Neural cell (in vitro differentiated cells): ENCODE results near the gene KRTAP10-3. TPM values are rescaled to one million over a fixed set of nuclear protein-coding genes. Genes with fewer than 3 reads are reported as not detected.

Experiments
- H2AFZ ChIP-seq: fragments of 200-600, 300-800 bp; sonication (generic), shearing (Covaris generic); 2 replicates; pipeline ENCODE4 v1.6.0; 2014; ENCODE audit warnings: low read depth, mild to moderate bottlenecking, antibody characterized with exemption, low read length, moderate library complexity
- H3F3A ChIP-seq: fragments of 200-600 bp; shearing (Covaris generic); 2 replicates; pipeline ENCODE4 v1.6.1; 2016; ENCODE audit warnings: mild to moderate bottlenecking, moderate library complexity, mixed read lengths, antibody characterized with exemption, low read length; ENCODE audit not compliant: insufficient read depth, poor library complexity, severe bottlenecking
- H3K27ac ChIP-seq: fragments of 200-600, 300-800 bp; sonication (generic), shearing (Covaris generic); 2 replicates; pipeline ENCODE4 v1.5.1; 2014; ENCODE audit warnings: mild to moderate bottlenecking, low read length, moderate library complexity
- H3K27me3 ChIP-seq: fragments of 300-800, 200-600 bp; sonication (generic), shearing (Covaris generic); 2 replicates; pipeline ENCODE4 v1.6.0; 2014; ENCODE audit warnings: mild to moderate bottlenecking, low read depth, low read length, moderate library complexity; ENCODE audit not compliant: insufficient read depth
- H3K36me3 ChIP-seq: fragments of 300-800, 200-600 bp; sonication (generic), shearing (Covaris generic); 2 replicates; pipeline ENCODE4 v1.5.1; 2014; ENCODE audit warnings: mild to moderate bottlenecking, antibody characterized with exemption, low read length, moderate library complexity; ENCODE audit not compliant: insufficient read depth
- H3K4me2 ChIP-seq: fragments of 300-800, 200-600 bp; sonication (generic), shearing (Covaris generic); 2 replicates; pipeline ENCODE4 v1.6.0; 2014; ENCODE audit warnings: mild to moderate bottlenecking, low read length
- H3K4me3 ChIP-seq: fragments of 300-800, 200-600 bp; sonication (generic), shearing (Covaris generic); 2 replicates; pipeline ENCODE4 v1.5.1; 2014; ENCODE audit warnings: mild to moderate bottlenecking, low read length, moderate library complexity
- H3K79me2 ChIP-seq: fragments of 200-600 bp; shearing (Covaris generic); replicated peaks from 2 replicates; pipeline ENCODE4 v1.6.0; 2014; ENCODE audit warnings: mild to moderate bottlenecking, low read length, moderate library complexity; ENCODE audit not compliant: insufficient read depth
- H3K9ac ChIP-seq: fragments of 300-800, 200-600 bp; sonication (generic), shearing (Covaris generic); 2 replicates; pipeline ENCODE4 v1.6.1; 2016; ENCODE audit warnings: mild to moderate bottlenecking, low read length, mixed read lengths
- H3K9me2 ChIP-seq: fragments of 200-600 bp; shearing (Covaris generic); 2 replicates; pipeline ENCODE4 v1.6.1; 2016; ENCODE audit warnings: mild to moderate bottlenecking, low read length, mixed read lengths; ENCODE audit not compliant: insufficient read depth
- H3K9me3 ChIP-seq: fragments of 200-600, 300-800 bp; sonication (generic), shearing (Covaris generic); 2 replicates; pipeline ENCODE4 v1.6.1; 2016; ENCODE audit warnings: mild to moderate bottlenecking, mixed run types, low read length, moderate library complexity, mixed read lengths
- H4K20me1 ChIP-seq: fragments of 200-600 bp; shearing (Covaris generic); 2 replicates; pipeline ENCODE4 v1.6.1; 2016; ENCODE audit warnings: mild to moderate bottlenecking, mixed run types; ENCODE audit not compliant: insufficient read depth
- EP300 ChIP-seq: fragments of 450-650 bp; conservative IDR thresholded peaks from 2 replicates; pipeline ENCODE4 v1.6.1; 2014; ENCODE audit warnings: antibody characterized with exemption, mild to moderate bottlenecking, moderate library complexity; ENCODE audit not compliant: poor library complexity, severe bottlenecking
- EZH2 ChIP-seq: fragments of 200-600, 300-800 bp; shearing (Covaris generic), sonication (generic); IDR thresholded peaks from 2 replicates; pipeline ENCODE4 v1.6.1; 2014; ENCODE audit warnings: antibody characterized with exemption, low read length, borderline replicate concordance, mild to moderate bottlenecking; ENCODE audit not compliant: insufficient read depth, poor library complexity, severe bottlenecking
- MXI1 ChIP-seq: fragments of 450-650 bp; conservative IDR thresholded peaks from 2 replicates; pipeline ENCODE4 v1.6.1; 2014; ENCODE audit warnings: antibody characterized with exemption, mild to moderate bottlenecking; ENCODE audit not compliant: poor library complexity, severe bottlenecking
- POLR2AphosphoS5 ChIP-seq: IDR thresholded peaks from 2 replicates; pipeline ENCODE4 v1.6.1; 2012
- RAD21 ChIP-seq: fragments of 450-650 bp; conservative IDR thresholded peaks from 2 replicates; pipeline ENCODE4 v1.6.1; 2014; ENCODE audit warnings: antibody characterized with exemption, mild to moderate bottlenecking, moderate library complexity
- SMC3 ChIP-seq: fragments of 450-650 bp; conservative IDR thresholded peaks from 2 replicates; pipeline ENCODE4 v1.6.1; 2014; ENCODE audit warnings: antibody characterized with exemption, mild to moderate bottlenecking, moderate library complexity; ENCODE audit not compliant: poor library complexity
- TAF1 ChIP-seq: IDR thresholded peaks from 2 replicates; pipeline ENCODE4 v1.6.1; 2012; ENCODE audit warnings: low read depth
- polyA plus RNA-seq: library from polyadenylated mRNA; depleted of rRNA; stranded (reverse); fragments of >200 nt; gene quantifications from 2 replicates; pipeline ENCODE4 v1.2.3, GENCODE V29; 2014
- TF ChIP-seq, protein P1 (sequence below): IDR thresholded peaks from 2 replicates; pipeline ENCODE4 v1.6.1; 2012; ENCODE audit warnings: borderline replicate concordance
- TF ChIP-seq, protein P2 (sequence below): fragments of 450-650 bp; IDR thresholded peaks from 2 replicates; pipeline ENCODE4 v1.5.1; 2014; ENCODE audit warnings: antibody characterized with exemption, mild to moderate bottlenecking, moderate library complexity; ENCODE audit not compliant: poor library complexity, severe bottlenecking

KRTAP10-3 gene
- polyA plus RNA-seq, 1 donor from 2014 or later: not detected

DNA sequence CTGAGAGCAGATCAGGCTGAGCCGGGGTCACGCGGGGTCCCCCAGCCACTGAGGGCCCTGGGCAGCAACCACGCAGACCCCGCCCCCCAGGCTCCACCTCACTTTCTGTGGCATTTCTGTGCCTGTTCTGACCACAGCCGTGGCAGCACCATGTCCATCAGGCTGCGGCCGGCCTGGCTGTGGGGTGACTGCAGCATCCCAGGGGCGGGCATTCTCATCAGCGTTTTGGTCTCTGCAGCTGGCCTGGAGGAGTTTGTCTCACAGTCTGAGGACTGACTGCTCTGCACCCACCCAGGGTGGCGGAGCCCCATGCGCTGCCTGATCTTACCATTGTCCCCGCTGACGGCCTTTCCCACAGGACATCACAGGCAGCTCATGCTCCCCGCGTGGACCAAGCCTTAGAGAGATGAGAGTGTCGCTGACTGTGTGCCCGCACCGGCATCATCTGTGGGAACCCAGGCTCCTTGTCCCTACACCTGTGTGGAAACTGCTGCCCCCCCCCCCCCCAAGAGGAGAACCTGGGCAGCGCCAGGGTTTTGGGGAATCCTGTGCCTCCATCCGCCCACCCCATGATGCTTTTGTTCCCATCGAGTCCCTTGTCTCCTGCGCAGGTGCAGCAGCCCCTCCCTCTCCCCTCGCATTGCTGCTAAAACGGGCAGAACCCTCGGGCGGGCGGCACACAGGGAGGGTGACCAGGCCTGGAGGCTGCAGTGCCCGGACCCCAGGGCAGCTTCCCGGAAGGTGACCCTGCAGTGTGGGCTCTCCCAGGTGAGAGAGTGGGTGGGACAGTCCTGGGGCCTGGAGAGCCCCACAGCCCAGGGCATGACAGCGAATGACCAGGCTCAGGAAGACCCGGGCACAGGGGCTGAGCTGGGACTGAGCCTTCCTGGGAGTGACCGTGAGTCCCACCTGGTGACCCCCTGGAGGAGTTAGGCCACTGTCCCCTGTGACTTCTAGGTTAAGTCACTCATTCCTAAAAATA, 20.4 kb downstream of the KRTAP10-3 start:
- Histone ChIP-seq H4K20me1 (no peaks in the 10 kb centered on the region), H3K36me3 (no peaks in the 10 kb centered on the region), H3K9me2 (no peaks in the 10 kb centered on the region), H3K79me2 (no peaks in the 10 kb centered on the region), H2AFZ (no peak overlapping the region), H3K9ac (no peak overlapping the region), H3K4me2 (no peak overlapping the region), H3K27me3 (no peaks in the 10 kb centered on the region), H3K27ac (no peak overlapping the region), H3K4me3 (no peak overlapping the region), H3K9me3 (no peaks in the 10 kb centered on the region), H3F3A (no peaks in the 10 kb centered on the region)
- TF ChIP-seq RAD21 (no peak), POLR2AphosphoS5 (no peak), EZH2 (no peak), TAF1 (no peak)

DNA sequence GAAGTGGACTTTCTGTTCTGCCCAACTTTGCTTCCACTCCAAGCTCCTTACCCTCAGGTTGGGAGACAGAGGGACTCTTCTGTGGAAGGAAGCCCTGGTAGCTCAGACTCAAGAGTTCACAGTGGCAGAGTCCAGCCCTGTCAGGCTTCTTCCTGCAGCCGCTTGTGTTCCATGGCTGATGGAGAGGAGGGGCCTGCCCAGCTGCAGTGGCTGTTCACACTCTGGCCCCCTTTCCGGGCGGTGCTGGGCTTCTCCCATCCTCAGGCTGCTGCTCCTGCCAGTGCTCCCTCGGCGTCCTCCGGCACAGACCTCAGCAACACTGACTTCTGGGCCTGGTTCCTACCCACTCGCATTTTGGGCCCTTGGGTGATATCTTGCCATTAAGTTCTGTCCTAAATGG, 22.6 kb downstream of the KRTAP10-3 start:
- Histone ChIP-seq H3F3A (no peaks in the 10 kb centered on the region), H3K4me3 (no peak overlapping the region), H3K9me3 (no peaks in the 10 kb centered on the region), H4K20me1 (no peaks in the 10 kb centered on the region), H3K27me3 (no peaks in the 10 kb centered on the region), H2AFZ (no peak overlapping the region), H3K4me2 (no peak overlapping the region), H3K9me2 (no peaks in the 10 kb centered on the region), H3K79me2 (no peaks in the 10 kb centered on the region), H3K9ac (no peak overlapping the region), H3K27ac (no peak overlapping the region), H3K36me3 (no peaks in the 10 kb centered on the region)
- TF ChIP-seq POLR2AphosphoS5: no peak
- TF ChIP-seq SMC3: no peak
- no peak for TF ChIP-seq RAD21
- TF ChIP-seq TAF1: no peak
- TF ChIP-seq, protein P1, sequence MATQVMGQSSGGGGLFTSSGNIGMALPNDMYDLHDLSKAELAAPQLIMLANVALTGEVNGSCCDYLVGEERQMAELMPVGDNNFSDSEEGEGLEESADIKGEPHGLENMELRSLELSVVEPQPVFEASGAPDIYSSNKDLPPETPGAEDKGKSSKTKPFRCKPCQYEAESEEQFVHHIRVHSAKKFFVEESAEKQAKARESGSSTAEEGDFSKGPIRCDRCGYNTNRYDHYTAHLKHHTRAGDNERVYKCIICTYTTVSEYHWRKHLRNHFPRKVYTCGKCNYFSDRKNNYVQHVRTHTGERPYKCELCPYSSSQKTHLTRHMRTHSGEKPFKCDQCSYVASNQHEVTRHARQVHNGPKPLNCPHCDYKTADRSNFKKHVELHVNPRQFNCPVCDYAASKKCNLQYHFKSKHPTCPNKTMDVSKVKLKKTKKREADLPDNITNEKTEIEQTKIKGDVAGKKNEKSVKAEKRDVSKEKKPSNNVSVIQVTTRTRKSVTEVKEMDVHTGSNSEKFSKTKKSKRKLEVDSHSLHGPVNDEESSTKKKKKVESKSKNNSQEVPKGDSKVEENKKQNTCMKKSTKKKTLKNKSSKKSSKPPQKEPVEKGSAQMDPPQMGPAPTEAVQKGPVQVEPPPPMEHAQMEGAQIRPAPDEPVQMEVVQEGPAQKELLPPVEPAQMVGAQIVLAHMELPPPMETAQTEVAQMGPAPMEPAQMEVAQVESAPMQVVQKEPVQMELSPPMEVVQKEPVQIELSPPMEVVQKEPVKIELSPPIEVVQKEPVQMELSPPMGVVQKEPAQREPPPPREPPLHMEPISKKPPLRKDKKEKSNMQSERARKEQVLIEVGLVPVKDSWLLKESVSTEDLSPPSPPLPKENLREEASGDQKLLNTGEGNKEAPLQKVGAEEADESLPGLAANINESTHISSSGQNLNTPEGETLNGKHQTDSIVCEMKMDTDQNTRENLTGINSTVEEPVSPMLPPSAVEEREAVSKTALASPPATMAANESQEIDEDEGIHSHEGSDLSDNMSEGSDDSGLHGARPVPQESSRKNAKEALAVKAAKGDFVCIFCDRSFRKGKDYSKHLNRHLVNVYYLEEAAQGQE: no peak
- no peak for TF ChIP-seq EZH2
- TF ChIP-seq MXI1: no peak
- no peak for TF ChIP-seq EP300
- TF ChIP-seq, protein P2, sequence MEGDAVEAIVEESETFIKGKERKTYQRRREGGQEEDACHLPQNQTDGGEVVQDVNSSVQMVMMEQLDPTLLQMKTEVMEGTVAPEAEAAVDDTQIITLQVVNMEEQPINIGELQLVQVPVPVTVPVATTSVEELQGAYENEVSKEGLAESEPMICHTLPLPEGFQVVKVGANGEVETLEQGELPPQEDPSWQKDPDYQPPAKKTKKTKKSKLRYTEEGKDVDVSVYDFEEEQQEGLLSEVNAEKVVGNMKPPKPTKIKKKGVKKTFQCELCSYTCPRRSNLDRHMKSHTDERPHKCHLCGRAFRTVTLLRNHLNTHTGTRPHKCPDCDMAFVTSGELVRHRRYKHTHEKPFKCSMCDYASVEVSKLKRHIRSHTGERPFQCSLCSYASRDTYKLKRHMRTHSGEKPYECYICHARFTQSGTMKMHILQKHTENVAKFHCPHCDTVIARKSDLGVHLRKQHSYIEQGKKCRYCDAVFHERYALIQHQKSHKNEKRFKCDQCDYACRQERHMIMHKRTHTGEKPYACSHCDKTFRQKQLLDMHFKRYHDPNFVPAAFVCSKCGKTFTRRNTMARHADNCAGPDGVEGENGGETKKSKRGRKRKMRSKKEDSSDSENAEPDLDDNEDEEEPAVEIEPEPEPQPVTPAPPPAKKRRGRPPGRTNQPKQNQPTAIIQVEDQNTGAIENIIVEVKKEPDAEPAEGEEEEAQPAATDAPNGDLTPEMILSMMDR: no peak
